Peyer's patch (tissue), 4 donors: ENCODE data around the gene EPO.

Source experiments
- POLR2A ChIP-seq, 2 donors: fragments of 450-650 bp; IDR thresholded peaks; one replicate each; pipeline ENCODE4 v1.5.1; 2017; ENCODE audit warnings: antibody characterized with exemption in 2 of 2, mild to moderate bottlenecking in 2 of 2, moderate library complexity in 2 of 2
- TF ChIP-seq, protein P1 (sequence below), 6 experiments: fragments of 450-650 bp in 4 of 6; fragments of 200-600 bp in 2 of 6; sonication (generic) in 1 of 6; IDR thresholded peaks; one replicate each; pipeline ENCODE4 v1.5.1; 2017 to 2019; ENCODE audit warnings: antibody characterized with exemption in 6 of 6, mild to moderate bottlenecking in 3 of 6, moderate library complexity in 1 of 6

DNA sequence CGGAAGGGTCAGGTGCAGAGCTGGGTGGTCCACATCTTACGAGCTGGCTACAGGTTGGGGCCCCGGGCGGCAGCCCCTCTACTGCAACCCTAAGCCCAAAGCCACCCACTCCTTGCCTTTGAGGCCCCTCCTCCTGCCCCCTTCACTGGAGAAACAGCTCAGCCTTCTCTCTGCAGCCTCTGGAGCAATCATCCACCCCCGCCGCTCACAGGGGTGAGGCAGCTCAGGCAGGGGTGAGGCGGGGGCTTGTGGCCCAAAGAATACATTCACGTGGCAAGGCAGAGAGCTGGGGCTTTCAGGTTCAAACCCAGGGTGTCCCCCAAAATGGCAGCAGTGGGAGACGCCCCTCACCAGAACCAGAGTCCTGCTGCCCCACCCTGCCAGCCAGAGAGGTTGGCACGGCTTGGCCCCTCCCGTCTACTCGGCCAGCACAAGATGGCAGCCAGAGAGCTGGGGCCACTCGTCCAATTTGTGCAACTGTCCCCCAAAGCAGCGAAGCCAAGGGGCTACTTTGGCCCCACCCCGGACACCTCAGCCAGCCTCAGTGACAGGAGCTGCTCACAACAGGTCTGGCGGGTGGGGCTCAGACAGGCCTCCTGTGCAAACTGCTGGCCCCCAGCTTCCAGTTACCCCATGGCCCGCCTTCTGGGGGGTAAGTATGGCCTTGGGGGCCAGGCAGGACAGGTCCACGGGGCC is 39.5 kb upstream of the EPO start:
- TF ChIP-seq, protein P1, sequence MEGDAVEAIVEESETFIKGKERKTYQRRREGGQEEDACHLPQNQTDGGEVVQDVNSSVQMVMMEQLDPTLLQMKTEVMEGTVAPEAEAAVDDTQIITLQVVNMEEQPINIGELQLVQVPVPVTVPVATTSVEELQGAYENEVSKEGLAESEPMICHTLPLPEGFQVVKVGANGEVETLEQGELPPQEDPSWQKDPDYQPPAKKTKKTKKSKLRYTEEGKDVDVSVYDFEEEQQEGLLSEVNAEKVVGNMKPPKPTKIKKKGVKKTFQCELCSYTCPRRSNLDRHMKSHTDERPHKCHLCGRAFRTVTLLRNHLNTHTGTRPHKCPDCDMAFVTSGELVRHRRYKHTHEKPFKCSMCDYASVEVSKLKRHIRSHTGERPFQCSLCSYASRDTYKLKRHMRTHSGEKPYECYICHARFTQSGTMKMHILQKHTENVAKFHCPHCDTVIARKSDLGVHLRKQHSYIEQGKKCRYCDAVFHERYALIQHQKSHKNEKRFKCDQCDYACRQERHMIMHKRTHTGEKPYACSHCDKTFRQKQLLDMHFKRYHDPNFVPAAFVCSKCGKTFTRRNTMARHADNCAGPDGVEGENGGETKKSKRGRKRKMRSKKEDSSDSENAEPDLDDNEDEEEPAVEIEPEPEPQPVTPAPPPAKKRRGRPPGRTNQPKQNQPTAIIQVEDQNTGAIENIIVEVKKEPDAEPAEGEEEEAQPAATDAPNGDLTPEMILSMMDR (IDR thresholded peaks at IDR 0.05), result no peak
- TF ChIP-seq POLR2A (IDR thresholded peaks at IDR 0.05), result no peak
